Lung (tissue), 12 donors: Measurements from ENCODE around the gene SLIT1. TPM values are rescaled to one million over a fixed set of nuclear protein-coding genes. Genes with fewer than 3 reads are reported as not detected.

Source experiments
- ATAC-seq: fragments of 200-7000 bp; cut with Tn5 transposase; one replicate; pipeline ENCODE4 v1.9.1; 2020; ENCODE audit warnings: moderate number of reproducible peaks; ENCODE audit not compliant: insufficient read depth, low FRiP score
- DNase-seq, 3 donors: peaks; one replicate each; pipeline ENCODE4 v3.0.0-alpha.2; 2013 to 2017
- H3K27ac ChIP-seq, 2 donors: one replicate each; pipeline ENCODE4 v1.5.1; 2013; ENCODE audit warnings: mild to moderate bottlenecking in 2 of 2, moderate library complexity in 2 of 2, control low read depth in 1 of 2, inconsistent platforms in 1 of 2, low read depth in 1 of 2, low read length in 1 of 2
- H3K27me3 ChIP-seq, 3 donors: one replicate each; pipeline ENCODE4 v1.5.1; 2013; ENCODE audit warnings: low read length in 2 of 3; ENCODE audit not compliant: control insufficient read depth in 3 of 3, insufficient read depth in 3 of 3
- H3K36me3 ChIP-seq, 4 donors: one replicate each; pipeline ENCODE4 v1.5.1; 2013; ENCODE audit warnings: low read length in 4 of 4, mild to moderate bottlenecking in 1 of 4, moderate library complexity in 1 of 4; ENCODE audit not compliant: control insufficient read depth in 4 of 4, insufficient read depth in 4 of 4
- H3K4me1 ChIP-seq, 5 donors: one replicate each; pipeline ENCODE4 v1.5.1; 2013; ENCODE audit warnings: low read length in 5 of 5, mild to moderate bottlenecking in 2 of 5, moderate library complexity in 1 of 5; ENCODE audit not compliant: control insufficient read depth in 5 of 5, insufficient read depth in 5 of 5
- H3K4me3 ChIP-seq: one replicate; pipeline ENCODE4 v1.5.1; 2013; ENCODE audit warnings: mild to moderate bottlenecking, control low read depth, moderate library complexity
- H3K9ac ChIP-seq, 2 donors: one replicate each; pipeline ENCODE4 v1.5.1; 2013; ENCODE audit warnings: low read length in 2 of 2, control low read depth in 1 of 2; ENCODE audit not compliant: insufficient read depth in 1 of 2
- H3K9me3 ChIP-seq, 4 donors: one replicate each; pipeline ENCODE4 v1.5.1; 2013; ENCODE audit warnings: low read length in 3 of 4, mild to moderate bottlenecking in 1 of 4, moderate library complexity in 1 of 4; ENCODE audit not compliant: control insufficient read depth in 4 of 4, insufficient read depth in 3 of 4
- WGBS, 2 donors: extraction: QIAGEN DNeasy Blood & Tissue Kit; methylation state at CpG; one replicate each; pipeline ENCODE4 v1.1.7; 2013; 5-methylcytosine and 5-hydroxymethylcytosine counted together
- polyA plus RNA-seq, 2 donors: library from polyadenylated mRNA; stranded (reverse); fragments of 200-250 nt; gene quantifications; one replicate each; pipeline ENCODE4 v1.2.1, GENCODE V29; 2013
- total RNA-seq, 2 donors: library from RNA; depleted of rRNA in 1 of 2; stranded (reverse); fragments of >200 nt in 1 of 2; gene quantifications; one replicate each; pipeline ENCODE4 v1.2.1, GENCODE V29; 2014 to 2021
- TF ChIP-seq, protein P1 (sequence below): IDR thresholded peaks from 2 replicates; pipeline ENCODE4 v1.5.1; 2012; ENCODE audit warnings: mild to moderate bottlenecking; ENCODE audit errors: control extremely low read depth, extremely low read depth
- donor health status: control.
- donor health status: control.
- donor health status: Bipolar disorder and iron deficiency.
- donor health status: healthy.
- donor health status: DM: yes; HTN: yes; CAD: no.

The SLIT1 gene
- total and polyA plus RNA-seq, 4 donors, result 0.39 to 5.6 (median 0.57) TPM

- no peaks in the 10 kb centered on the region for H3K4me1 ChIP-seq
- no peak overlapping the region for H3K27ac ChIP-seq
- H3K9ac ChIP-seq, result no peak overlapping the region
- H3K36me3 ChIP-seq, result no peaks in the 10 kb centered on the region
- WGBS, 2 donors, result 83 to 84% methylated on average over 6 of the region's 6 CpGs
- H3K4me3 ChIP-seq, result no peak overlapping the region
- TF ChIP-seq, protein P1, sequence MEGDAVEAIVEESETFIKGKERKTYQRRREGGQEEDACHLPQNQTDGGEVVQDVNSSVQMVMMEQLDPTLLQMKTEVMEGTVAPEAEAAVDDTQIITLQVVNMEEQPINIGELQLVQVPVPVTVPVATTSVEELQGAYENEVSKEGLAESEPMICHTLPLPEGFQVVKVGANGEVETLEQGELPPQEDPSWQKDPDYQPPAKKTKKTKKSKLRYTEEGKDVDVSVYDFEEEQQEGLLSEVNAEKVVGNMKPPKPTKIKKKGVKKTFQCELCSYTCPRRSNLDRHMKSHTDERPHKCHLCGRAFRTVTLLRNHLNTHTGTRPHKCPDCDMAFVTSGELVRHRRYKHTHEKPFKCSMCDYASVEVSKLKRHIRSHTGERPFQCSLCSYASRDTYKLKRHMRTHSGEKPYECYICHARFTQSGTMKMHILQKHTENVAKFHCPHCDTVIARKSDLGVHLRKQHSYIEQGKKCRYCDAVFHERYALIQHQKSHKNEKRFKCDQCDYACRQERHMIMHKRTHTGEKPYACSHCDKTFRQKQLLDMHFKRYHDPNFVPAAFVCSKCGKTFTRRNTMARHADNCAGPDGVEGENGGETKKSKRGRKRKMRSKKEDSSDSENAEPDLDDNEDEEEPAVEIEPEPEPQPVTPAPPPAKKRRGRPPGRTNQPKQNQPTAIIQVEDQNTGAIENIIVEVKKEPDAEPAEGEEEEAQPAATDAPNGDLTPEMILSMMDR, result no peak
- ATAC-seq (no peak), DNase-seq (no peak)
- no peaks in the 10 kb centered on the region for H3K9me3 ChIP-seq
- H3K27me3 ChIP-seq, result no peaks in the 10 kb centered on the region
These were observed 28.1 kb downstream of the SLIT1 start for GRCh38 chr10:97157578-97158095.

GRCh38 chr10:97154781-97155180, 31.0 kb downstream of the SLIT1 start:
- ATAC-seq (no peak), DNase-seq (no peak)
- H3K9ac ChIP-seq, result no peak overlapping the region
- H3K36me3 ChIP-seq, result no peaks in the 10 kb centered on the region
- H3K9me3 ChIP-seq, result no peaks in the 10 kb centered on the region
- H3K27ac ChIP-seq, result no peak overlapping the region
- WGBS, 2 donors, result 51 to 70% methylated on average over 4 of the region's 4 CpGs
- no peak overlapping the region for H3K4me3 ChIP-seq
- H3K27me3 ChIP-seq, result no peaks in the 10 kb centered on the region
- TF ChIP-seq, protein P1, result no peak
- H3K4me1 ChIP-seq, result peaks cover 0 to 9% (median 0%) of the 10 kb centered on the region in 5 donors

DNA sequence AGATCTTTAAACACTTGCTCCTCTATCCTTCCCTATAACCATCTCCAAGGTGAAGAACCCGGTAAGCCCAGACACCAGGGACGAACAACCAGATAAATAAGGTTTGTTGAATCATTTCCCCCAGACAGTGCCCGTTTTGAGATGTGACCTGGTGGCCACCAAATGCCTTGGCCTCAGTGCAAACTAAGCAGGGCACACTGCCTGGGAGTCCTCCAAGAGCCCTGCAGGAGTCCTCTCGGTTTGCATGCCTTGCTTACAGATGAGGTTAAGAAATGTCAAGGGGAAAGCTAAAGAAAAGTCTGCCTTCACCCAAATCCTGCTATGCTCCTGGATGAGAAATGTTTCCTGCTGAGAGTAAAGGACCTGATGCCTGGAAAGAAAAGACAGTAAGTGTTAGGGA, 31.6 kb downstream of the SLIT1 start:
- no peaks in the 10 kb centered on the region for H3K36me3 ChIP-seq
- TF ChIP-seq, protein P1, result no peak
- no peak overlapping the region for H3K27ac ChIP-seq
- no peak for DNase-seq
- peaks cover 0 to 9% (median 0%) of the 10 kb centered on the region in 5 donors for H3K4me1 ChIP-seq
- H3K4me3 ChIP-seq, result no peak overlapping the region
- H3K9me3 ChIP-seq, result no peaks in the 10 kb centered on the region
- no peak overlapping the region for H3K9ac ChIP-seq
- H3K27me3 ChIP-seq, result no peaks in the 10 kb centered on the region
- ATAC-seq, result no peak
- 79 to 82% methylated on average over 4 of the region's 4 CpGs for WGBS, 2 donors

GRCh38 chr10:97153270-97153850, 32.4 kb downstream of the SLIT1 start:
- no peak overlapping the region for H3K9ac ChIP-seq
- no peaks in the 10 kb centered on the region for H3K9me3 ChIP-seq
- no peaks in the 10 kb centered on the region for H3K36me3 ChIP-seq
- peaks cover 0 to 9% (median 0%) of the 10 kb centered on the region in 5 donors for H3K4me1 ChIP-seq
- DNase-seq, result no peak
- H3K27ac ChIP-seq, result no peak overlapping the region
- no peaks in the 10 kb centered on the region for H3K27me3 ChIP-seq
- H3K4me3 ChIP-seq, result no peak overlapping the region
- TF ChIP-seq, protein P1, result no peak
- WGBS, 2 donors, result 88 to 93% methylated on average over 7 of the region's 7 CpGs
- no peak for ATAC-seq
